ENCODE data around the gene LRRC4B.

DNA sequence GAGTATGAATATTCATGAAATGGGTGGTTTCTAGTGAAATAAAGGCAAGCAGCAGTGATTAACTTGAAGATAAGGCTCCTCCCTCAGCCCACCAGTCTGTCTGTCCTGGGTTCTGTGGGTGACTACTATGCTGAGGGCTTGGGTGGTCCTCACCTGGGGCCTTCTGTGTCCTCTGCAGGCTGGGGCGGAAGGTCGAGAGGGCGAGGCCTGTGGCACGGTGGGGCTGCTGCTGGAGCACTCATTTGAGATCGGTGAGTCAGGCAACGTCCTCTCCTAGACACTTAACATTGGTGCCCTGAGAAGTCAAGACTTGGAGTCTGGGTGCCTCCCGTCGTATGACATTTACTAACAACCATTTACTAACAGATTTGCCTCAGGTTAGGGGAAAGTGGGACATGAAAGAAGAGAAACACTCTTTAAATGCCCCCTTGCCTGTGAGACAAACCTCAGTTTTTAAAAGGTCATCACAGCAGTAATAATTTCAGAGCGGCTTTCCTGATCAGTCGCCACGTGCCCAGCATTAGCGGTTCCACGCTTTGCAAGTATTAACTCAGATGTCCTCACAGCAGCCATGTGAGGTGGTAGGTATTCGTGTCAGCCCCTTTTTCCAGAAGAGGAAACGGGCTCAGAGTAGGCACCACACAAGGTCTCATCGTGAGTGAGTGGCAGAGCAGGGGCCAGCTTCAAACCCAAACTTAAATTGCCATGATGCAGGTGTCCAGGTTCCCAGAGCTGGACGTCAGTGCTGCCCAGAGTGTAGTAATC lies 90.3 kb downstream of the LRRC4B start:
- TF ChIP-seq ZNF274 (IDR thresholded peaks at IDR 0.05; ENCODE audit: low read length) (no peak), ZNF274 (tag by site-specific recombination; IDR thresholded peaks at IDR 0.05; ENCODE audit: borderline replicate concordance) (no peak), TCF7L2 (IDR thresholded peaks at IDR 0.05; ENCODE audit: borderline replicate concordance, low read depth, low read length) (no peak), OSR2 (tag by site-specific recombination; IDR thresholded peaks at IDR 0.05) (no peak), BCL11A (tag by site-specific recombination; IDR thresholded peaks at IDR 0.05; ENCODE audit: low read depth) (no peak), SP7 (tag by site-specific recombination; IDR thresholded peaks at IDR 0.05) (no peak), ZNF140 (tag by site-specific recombination; IDR thresholded peaks at IDR 0.05) (no peak), ZNF184 (tag by site-specific recombination; IDR thresholded peaks at IDR 0.05) (no peak), ZNF324 (tag by site-specific recombination; IDR thresholded peaks at IDR 0.05) (no peak)
- TF ChIP-seq, protein P1, sequence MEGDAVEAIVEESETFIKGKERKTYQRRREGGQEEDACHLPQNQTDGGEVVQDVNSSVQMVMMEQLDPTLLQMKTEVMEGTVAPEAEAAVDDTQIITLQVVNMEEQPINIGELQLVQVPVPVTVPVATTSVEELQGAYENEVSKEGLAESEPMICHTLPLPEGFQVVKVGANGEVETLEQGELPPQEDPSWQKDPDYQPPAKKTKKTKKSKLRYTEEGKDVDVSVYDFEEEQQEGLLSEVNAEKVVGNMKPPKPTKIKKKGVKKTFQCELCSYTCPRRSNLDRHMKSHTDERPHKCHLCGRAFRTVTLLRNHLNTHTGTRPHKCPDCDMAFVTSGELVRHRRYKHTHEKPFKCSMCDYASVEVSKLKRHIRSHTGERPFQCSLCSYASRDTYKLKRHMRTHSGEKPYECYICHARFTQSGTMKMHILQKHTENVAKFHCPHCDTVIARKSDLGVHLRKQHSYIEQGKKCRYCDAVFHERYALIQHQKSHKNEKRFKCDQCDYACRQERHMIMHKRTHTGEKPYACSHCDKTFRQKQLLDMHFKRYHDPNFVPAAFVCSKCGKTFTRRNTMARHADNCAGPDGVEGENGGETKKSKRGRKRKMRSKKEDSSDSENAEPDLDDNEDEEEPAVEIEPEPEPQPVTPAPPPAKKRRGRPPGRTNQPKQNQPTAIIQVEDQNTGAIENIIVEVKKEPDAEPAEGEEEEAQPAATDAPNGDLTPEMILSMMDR (tag by site-specific recombination; IDR thresholded peaks at IDR 0.05), result no peak
- TF ChIP-seq, protein P2, sequence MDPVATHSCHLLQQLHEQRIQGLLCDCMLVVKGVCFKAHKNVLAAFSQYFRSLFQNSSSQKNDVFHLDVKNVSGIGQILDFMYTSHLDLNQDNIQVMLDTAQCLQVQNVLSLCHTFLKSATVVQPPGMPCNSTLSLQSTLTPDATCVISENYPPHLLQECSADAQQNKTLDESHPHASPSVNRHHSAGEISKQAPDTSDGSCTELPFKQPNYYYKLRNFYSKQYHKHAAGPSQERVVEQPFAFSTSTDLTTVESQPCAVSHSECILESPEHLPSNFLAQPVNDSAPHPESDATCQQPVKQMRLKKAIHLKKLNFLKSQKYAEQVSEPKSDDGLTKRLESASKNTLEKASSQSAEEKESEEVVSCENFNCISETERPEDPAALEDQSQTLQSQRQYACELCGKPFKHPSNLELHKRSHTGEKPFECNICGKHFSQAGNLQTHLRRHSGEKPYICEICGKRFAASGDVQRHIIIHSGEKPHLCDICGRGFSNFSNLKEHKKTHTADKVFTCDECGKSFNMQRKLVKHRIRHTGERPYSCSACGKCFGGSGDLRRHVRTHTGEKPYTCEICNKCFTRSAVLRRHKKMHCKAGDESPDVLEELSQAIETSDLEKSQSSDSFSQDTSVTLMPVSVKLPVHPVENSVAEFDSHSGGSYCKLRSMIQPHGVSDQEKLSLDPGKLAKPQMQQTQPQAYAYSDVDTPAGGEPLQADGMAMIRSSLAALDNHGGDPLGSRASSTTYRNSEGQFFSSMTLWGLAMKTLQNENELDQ (tag by site-specific recombination; IDR thresholded peaks at IDR 0.05; ENCODE audit: low read depth), result no peak
